ENCODE data around the gene MMP17. TPM values are rescaled to one million over a fixed set of nuclear protein-coding genes. Genes with fewer than 3 reads are reported as not detected.

MMP17 gene
- total and polyA plus RNA-seq, 4 donors, result 0.17 to 0.37 (median 0.24) TPM; not detected in 1

- no peak overlapping the region for H3K4me3 ChIP-seq (ENCODE audit: low read depth in 1 of 3, low read length in 3 of 3)
- no peak overlapping the region for H3K27ac ChIP-seq (ENCODE audit: low read depth in 1 of 2, low read length in 2 of 2)
- no peaks in the 10 kb centered on the region for H3K36me3 ChIP-seq (ENCODE audit: control insufficient read depth in 4 of 4, insufficient read depth in 3 of 4, low read depth in 1 of 4, low read length in 3 of 4)
- no peaks in the 10 kb centered on the region for H3K27me3 ChIP-seq (ENCODE audit: control insufficient read depth in 4 of 4, insufficient read depth in 4 of 4, low read length in 3 of 4)
- H3K4me1 ChIP-seq (ENCODE audit: control insufficient read depth in 4 of 4, insufficient read depth in 4 of 4, low read length in 3 of 4), result peaks cover 0 to 8% (median 0%) of the 10 kb centered on the region in 4 donors
- DNase-seq (ENCODE audit: low spot score), result no peak
- H3K9ac ChIP-seq (ENCODE audit: low read depth in 1 of 2, low read length in 2 of 2), result no peak overlapping the region
- 92% methylated on average over 47 of the region's 47 CpGs for WGBS
- H3K9me3 ChIP-seq (ENCODE audit: control insufficient read depth in 4 of 4, low read length in 3 of 4), result no peaks in the 10 kb centered on the region
- TF ChIP-seq YY1 (IDR thresholded peaks at IDR 0.05) (no peak), MAX (IDR thresholded peaks at IDR 0.05) (no peak), RXRA (IDR thresholded peaks at IDR 0.05) (no peak), NR2F2 (IDR thresholded peaks at IDR 0.05) (no peak), JUND (IDR thresholded peaks at IDR 0.05) (no peak), CTCF (IDR thresholded peaks at IDR 0.05; ENCODE audit: low read depth, low read length, missing input control) (no peak), REST (IDR thresholded peaks at IDR 0.05) (no peak), RAD21 (IDR thresholded peaks at IDR 0.05) (no peak), EGR1 (IDR thresholded peaks at IDR 0.05; ENCODE audit: low read depth in 2 of 2) (no peak), FOXA1 (IDR thresholded peaks at IDR 0.05) (no peak), ATF3 (IDR thresholded peaks at IDR 0.05) (no peak), SP1 (IDR thresholded peaks at IDR 0.05) (no peak)
These were observed 21.7 kb downstream of the MMP17 start for GRCh38 chr12:131849700-131850553.

GRCh38 chr12:131850856-131851559 lies 22.8 kb downstream of the MMP17 start:
- Histone ChIP-seq H3K4me1 (ENCODE audit: control insufficient read depth in 4 of 4, insufficient read depth in 4 of 4, low read length in 3 of 4) (peaks cover 0 to 8% (median 0%) of the 10 kb centered on the region in 4 donors), H3K9me3 (ENCODE audit: control insufficient read depth in 4 of 4, low read length in 3 of 4) (no peaks in the 10 kb centered on the region), H3K27ac (ENCODE audit: low read depth in 1 of 2, low read length in 2 of 2) (no peak overlapping the region), H3K36me3 (ENCODE audit: control insufficient read depth in 4 of 4, insufficient read depth in 3 of 4, low read depth in 1 of 4, low read length in 3 of 4) (no peaks in the 10 kb centered on the region), H3K4me3 (ENCODE audit: low read depth in 1 of 3, low read length in 3 of 3) (no peak overlapping the region), H3K27me3 (ENCODE audit: control insufficient read depth in 4 of 4, insufficient read depth in 4 of 4, low read length in 3 of 4) (no peaks in the 10 kb centered on the region), H3K9ac (ENCODE audit: low read depth in 1 of 2, low read length in 2 of 2) (no peak overlapping the region)
- 78% methylated on average over 41 of the region's 41 CpGs for WGBS
- no peak for DNase-seq (ENCODE audit: low spot score)
- TF ChIP-seq HNF4A (conservative IDR thresholded peaks at IDR 0.05) (no peak), TAF1 (conservative IDR thresholded peaks at IDR 0.05) (no peak), SP1 (IDR thresholded peaks at IDR 0.05) (no peak), RAD21 (IDR thresholded peaks at IDR 0.05) (peak; percentile 82 to 99), CTCF (IDR thresholded peaks at IDR 0.05; ENCODE audit: low read depth, low read length, missing input control) (peak; percentile 72), GABPA (IDR thresholded peaks at IDR 0.05 in 1 of 2, conservative IDR thresholded peaks at IDR 0.05 in 1 of 2) (no peak), FOXA2 (IDR thresholded peaks at IDR 0.05) (no peak), FOXA1 (IDR thresholded peaks at IDR 0.05) (no peak), HNF4G (IDR thresholded peaks at IDR 0.05) (no peak), EGR1 (IDR thresholded peaks at IDR 0.05; ENCODE audit: low read depth in 2 of 2) (no peak), ZBTB33 (IDR thresholded peaks at IDR 0.05) (no peak), JUND (IDR thresholded peaks at IDR 0.05) (no peak), ATF3 (IDR thresholded peaks at IDR 0.05) (no peak), RXRA (IDR thresholded peaks at IDR 0.05) (peak in 1 of 2 donors; percentile 9), NR2F2 (IDR thresholded peaks at IDR 0.05) (no peak), YY1 (IDR thresholded peaks at IDR 0.05) (no peak)
